HG03354 (cell line): ENCODE results near the gene KCNC3.
"Not testable (repeated sequence)": the region's sequence is repeated elsewhere in the genome, so short reads cannot be mapped to it uniquely, and the experiment has no call there.

Experiments used
- ATAC-seq: cut with Tn5 transposase; IDR thresholded peaks from one replicate; pipeline ENCODE4 v1.9.1; 2021; ENCODE audit warnings: mild to moderate bottlenecking; ENCODE audit not compliant: unreplicated experiment, poor library complexity, severe bottlenecking

The KCNC3 gene

DNA sequence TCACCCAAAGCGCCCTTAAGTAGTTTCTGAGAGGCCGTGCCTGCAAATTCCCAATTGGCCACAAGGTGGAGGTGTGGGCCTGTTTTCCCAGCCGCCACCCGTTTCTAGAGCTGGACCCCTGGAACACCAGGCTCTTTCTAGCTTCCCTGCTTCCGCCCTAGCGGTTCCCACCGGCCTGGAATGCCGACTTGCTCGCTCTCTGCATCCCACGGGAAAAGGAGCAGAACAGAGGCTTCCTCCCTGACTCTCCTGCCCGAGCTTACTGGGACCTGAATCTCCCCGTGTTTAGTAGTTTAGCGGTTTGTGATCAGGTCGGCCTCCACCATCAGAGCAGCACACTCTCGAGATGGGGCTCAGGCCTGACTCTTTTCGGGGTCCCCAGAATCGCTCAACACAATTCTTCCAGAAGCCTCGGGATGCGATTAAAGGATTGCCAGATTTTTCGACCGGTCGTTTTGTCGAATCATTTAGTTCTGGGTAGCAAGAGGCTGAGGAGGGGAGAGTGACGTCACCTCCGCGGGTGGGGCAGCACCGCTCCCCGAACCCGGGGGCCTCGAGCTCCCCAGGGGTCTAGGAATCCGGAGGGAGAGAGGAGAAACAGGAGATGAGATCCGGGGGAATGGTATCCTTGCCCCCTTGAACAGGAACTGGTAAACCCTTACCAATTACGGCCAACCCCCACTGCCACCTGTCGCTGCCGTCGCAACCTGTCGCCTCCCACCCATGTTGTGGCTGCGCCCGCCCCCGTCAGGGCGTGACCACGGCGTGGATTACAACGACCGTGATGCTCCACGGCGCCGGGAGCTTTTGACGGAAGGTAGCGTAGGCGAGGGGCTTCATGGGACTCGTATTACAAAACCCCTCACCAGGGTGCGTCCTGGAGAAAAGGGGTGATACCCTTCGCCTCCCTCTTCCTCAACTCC is 28.3 kb upstream of the KCNC3 start:
- ATAC-seq = peak; percentile 69

- no peak for ATAC-seq
Measured at GRCh38 chr19:50356691-50357177, 27.6 kb upstream of the KCNC3 start.

DNA sequence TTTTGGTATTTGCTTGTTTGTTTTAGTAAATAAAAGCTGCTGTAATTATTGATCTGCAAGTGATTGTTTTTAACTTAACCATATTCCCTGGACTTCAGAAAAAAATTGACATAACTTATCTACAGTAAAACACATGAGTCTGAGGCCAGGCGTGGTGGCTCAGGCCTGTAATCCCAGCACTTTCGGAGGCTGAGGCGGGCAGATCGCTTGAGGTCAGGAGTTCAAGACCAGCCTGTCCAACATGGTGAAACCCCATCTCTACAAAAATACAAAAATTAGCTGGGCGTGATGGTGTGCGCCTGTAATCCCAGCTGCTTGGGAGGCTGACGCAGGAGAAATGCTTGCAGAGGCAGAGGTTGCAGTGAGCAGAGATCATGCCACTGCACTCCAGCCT is 24.3 kb upstream of the KCNC3 start:
- ATAC-seq = not testable (repeated sequence)

- no peak for ATAC-seq
Measured at GRCh38 chr19:50352242-50352641, 23.1 kb upstream of the KCNC3 start.

DNA sequence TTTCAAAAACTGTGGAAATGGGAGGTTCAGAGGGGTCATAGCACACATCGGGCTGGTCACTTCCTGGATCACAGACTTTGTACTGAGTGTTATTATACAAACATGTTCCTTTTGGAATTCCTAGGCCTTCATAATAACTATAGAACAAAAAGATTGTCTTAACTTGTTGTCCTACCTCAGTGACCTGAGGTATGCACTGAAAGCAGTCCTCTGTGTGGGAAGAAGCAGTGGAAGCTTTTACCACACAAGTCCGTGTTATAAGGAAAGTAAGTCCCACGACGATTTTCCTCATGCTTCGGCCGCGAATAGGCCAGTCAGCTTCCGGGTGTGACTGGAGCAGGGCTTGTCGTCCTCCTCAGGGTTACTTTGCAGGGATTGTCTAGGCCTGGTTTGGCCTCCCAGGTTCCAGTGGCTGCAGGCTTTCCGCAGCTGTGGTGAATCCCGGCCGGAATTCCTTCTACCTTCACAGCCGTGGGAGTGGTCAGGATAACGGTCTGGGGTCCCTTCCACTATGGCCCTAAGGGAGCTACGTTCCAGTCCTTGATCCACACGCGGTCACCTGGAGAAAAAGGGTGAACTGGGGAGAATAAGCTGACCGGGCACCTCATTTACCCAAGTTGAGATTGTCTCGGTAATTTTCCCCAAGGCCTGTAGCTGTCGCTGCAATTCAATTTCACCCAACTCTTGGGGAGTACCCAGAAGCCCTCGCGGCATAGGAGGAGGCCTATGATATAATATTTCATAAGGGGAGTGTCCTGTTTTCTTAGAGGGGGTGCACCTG is 20.3 kb upstream of the KCNC3 start:
- ATAC-seq = no peak

GRCh38 chr19:50347089-50347581 is 18.0 kb upstream of the KCNC3 start:
- peak; percentile 61 for ATAC-seq

DNA sequence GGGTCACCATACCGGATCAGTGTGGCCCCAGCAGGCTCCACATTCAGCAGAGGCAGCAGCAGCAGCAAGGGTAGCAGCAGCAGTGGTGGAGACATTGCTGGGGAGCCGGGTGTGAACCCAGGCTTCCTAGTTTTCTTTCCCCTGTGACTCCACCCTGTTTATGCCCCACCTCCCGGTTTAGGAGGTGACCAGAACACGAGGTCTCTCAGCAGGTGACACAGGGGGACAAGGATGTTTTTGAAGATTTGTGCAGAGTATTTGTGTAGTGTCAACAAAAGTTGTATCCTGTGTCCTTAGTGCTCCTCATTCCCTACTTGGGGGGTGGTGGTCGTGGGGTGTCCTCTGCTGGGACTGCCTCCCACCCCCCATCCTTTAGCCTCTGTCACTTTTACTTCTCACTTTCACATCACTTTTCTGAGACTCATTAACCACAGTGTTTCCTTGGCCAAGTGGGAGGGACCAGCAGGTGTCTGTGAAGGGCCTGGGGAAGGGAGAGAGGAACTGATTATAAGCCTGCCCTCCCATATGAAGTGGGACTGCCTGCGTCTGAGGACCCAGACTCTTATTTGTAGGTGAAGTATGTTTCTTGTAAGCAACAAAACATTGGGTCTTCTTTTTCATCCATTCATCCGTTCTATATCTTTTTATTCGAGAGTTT is 15.6 kb upstream of the KCNC3 start:
- ATAC-seq = no peak

- ATAC-seq = peak; percentile 57
Measured at GRCh38 chr19:50341091-50341564, 12.0 kb upstream of the KCNC3 start.

- no peak for ATAC-seq
Measured at GRCh38 chr19:50340331-50340730, 11.2 kb upstream of the KCNC3 start.

DNA sequence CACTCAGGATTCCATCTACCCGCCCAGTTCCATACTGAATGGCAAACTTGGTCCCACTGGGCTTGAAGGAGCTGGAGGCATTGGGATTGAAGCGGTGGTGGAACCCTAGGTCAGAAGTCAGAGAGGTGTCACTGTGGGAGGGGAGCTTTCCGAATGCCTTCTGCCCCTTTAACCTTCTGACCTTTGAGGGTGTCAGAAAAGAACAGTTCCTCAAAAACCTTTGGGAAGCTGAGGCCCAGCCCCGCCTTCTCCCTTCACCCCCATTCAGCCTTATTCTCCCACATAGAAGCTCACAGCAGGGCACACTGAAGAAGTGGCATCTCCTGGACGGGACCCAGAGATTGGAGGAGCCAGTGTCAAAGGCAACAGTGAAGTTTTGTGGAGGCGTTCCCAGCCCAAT is 7.9 kb upstream of the KCNC3 start:
- not testable (repeated sequence) for ATAC-seq

DNA sequence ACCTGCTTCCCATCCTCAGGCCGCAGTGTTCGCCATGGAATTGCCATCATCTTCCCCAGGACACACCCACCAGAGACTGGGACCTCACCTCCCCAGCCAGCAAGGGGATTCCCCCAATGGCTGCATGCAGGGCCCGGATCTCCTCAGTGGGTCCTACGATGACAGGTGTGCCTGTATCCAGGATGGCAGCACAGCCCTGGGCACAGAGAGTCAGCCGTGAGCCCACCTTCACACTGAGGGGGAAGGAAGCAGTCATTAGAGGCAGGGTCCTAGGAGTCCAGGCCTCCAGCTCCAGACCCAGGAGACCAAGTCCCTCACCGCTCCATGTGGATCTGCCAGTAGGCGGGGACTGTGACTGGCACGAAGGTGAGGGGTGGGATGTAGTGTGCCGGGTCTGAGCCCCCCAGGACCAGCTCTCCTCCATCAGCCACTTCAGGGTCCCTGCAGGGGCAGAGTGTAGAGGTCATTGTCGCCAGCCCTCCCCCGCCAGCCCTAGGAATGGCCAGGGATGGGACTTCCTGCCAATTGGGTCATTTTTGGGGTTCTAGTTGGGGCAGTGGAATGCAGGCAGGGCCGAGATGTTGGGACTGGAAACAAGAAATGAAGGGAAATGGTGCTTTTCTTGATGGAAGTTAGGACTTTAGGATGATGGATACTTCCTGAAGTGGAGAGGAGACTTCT is 5.7 kb upstream of the KCNC3 start:
- no peak for ATAC-seq

GRCh38 chr19:50333737-50334617 is 4.8 kb upstream of the KCNC3 start:
- peak; percentile 35 for ATAC-seq

- peak; percentile 58 for ATAC-seq
Measured at GRCh38 chr19:50333235-50333736, 4.1 kb upstream of the KCNC3 start.

GRCh38 chr19:50332244-50333038 is 3.3 kb upstream of the KCNC3 start:
- no peak for ATAC-seq

GRCh38 chr19:50331994-50332243 is 2.7 kb upstream of the KCNC3 start:
- ATAC-seq = no peak

DNA sequence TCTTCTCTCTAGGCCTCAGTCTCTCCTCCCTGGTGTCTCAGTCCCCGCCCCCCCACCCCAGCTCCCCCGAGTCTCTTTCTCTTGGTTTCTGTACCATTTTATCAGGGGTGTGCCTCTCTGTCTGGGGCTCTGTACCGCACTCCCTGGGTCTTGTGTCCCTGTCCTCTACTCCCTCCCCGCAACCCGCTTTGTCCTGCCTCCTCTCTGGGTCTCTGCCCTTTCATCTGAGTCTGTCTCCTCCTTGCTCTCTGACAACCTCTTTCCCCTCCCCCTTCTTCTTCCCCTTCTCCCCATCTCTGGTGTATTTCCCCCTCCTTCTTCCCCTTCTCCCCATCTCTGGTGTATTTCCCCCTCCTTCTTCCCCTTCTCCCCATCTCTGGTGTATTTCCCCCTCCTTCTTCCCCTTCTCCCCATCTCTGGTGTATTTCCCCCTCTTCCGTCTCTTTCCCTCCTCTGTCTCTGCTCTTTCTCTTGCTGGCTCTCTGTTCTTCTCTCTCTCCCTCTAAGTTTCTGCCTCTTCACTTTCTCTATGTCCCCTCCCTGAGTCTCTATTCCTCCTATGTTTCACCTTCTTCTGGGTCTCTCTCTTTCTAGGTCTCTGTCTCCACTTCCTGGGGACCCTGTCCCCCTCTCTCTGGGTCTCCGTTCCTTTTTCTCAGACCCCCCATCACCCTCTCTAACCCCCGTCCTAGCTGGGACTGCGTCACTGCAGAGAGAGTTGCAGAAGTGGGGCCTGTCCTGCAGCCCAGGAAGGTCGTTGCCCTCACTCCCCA is 2.2 kb upstream of the KCNC3 start:
- ATAC-seq = no peak
